OCI-LY3 (cell line): ENCODE data around the gene RAB11FIP2.

Source experiments
- H2AFZ ChIP-seq: fragments of 200-600, 300-600 bp; shearing (Covaris generic); 2 replicates; pipeline ENCODE4 v1.6.0; 2014; ENCODE audit warnings: antibody characterized with exemption, low read depth, low read length
- H3K27ac ChIP-seq: fragments of 200-600, 300-600 bp; sonication (generic); 2 replicates; pipeline ENCODE4 v1.5.1; 2014; ENCODE audit warnings: mild to moderate bottlenecking, low read length, moderate library complexity, mixed read lengths
- H3K27me3 ChIP-seq: fragments of 200-600, 300-600 bp; sonication (generic); 2 replicates; pipeline ENCODE4 v1.6.1; 2014; ENCODE audit warnings: low read depth, low read length, mixed read lengths
- H3K36me3 ChIP-seq: fragments of 200-600, 300-600 bp; sonication (generic); replicated peaks from 2 replicates; pipeline ENCODE3; 2014; ENCODE audit warnings: low read depth, low read length, mixed read lengths
- H3K4me1 ChIP-seq: fragments of 300-600, 200-600 bp; sonication (generic); 2 replicates; pipeline ENCODE4 v1.6.1; 2014; ENCODE audit warnings: low read length, mixed read lengths
- H3K4me2 ChIP-seq: fragments of 200-600, 300-600 bp; sonication (generic); 2 replicates; pipeline ENCODE4 v1.6.1; 2014; ENCODE audit warnings: low read length, mixed read lengths
- H3K4me3 ChIP-seq: fragments of 300-600, 200-600 bp; sonication (generic); 2 replicates; pipeline ENCODE4 v1.5.1; 2014; ENCODE audit warnings: antibody characterized with exemption, mild to moderate bottlenecking, low read length, moderate library complexity
- H3K79me2 ChIP-seq: fragments of 300-600, 200-600 bp; shearing (Covaris generic); 2 replicates; pipeline ENCODE4 v1.6.1; 2014; ENCODE audit warnings: mild to moderate bottlenecking, low read length, mixed read lengths
- H3K9ac ChIP-seq: fragments of 300-600, 200-600 bp; shearing (Covaris generic); 2 replicates; pipeline ENCODE4 v1.6.0; 2014; ENCODE audit warnings: mild to moderate bottlenecking, low read length, moderate library complexity
- H3K9me3 ChIP-seq: fragments of 200-600, 300-600 bp; shearing (Covaris generic); 2 replicates; pipeline ENCODE4 v1.6.1; 2014; ENCODE audit warnings: low read length, mixed read lengths; ENCODE audit not compliant: insufficient read depth
- H4K20me1 ChIP-seq: fragments of 200-600, 300-600 bp; sonication (generic); 2 replicates; pipeline ENCODE4 v1.6.1; 2016; ENCODE audit warnings: low read length, mixed read lengths; ENCODE audit not compliant: insufficient read depth
- CTCF ChIP-seq: fragments of 200-600, 300-600 bp; sonication (generic); IDR thresholded peaks from 2 replicates; pipeline ENCODE4 v1.5.1; 2014; ENCODE audit warnings: antibody characterized with exemption, low read length, low read depth
- EZH2phosphoT487 ChIP-seq: fragments of 200-600 bp; shearing (Covaris generic); IDR thresholded peaks from 2 replicates; pipeline ENCODE4 v1.6.1; 2018; ENCODE audit warnings: antibody characterized with exemption, mixed run types, low read depth

RAB11FIP2 gene

GRCh38 chr10:118007773-118008172 is 39.0 kb downstream of the RAB11FIP2 start:
- no peaks in the 10 kb centered on the region for H3K9me3 ChIP-seq
- H3K36me3 ChIP-seq, result no peaks in the 10 kb centered on the region
- H3K4me1 ChIP-seq, result peaks cover 2% of the 10 kb centered on the region
- TF ChIP-seq CTCF, result no peak
- no peak for TF ChIP-seq EZH2phosphoT487
- no peak overlapping the region for H3K4me3 ChIP-seq
- no peaks in the 10 kb centered on the region for H3K79me2 ChIP-seq
- H3K27ac ChIP-seq, result no peak overlapping the region
- H4K20me1 ChIP-seq, result no peaks in the 10 kb centered on the region
- H2AFZ ChIP-seq, result no peak overlapping the region
- no peak overlapping the region for H3K9ac ChIP-seq
- H3K4me2 ChIP-seq, result no peak overlapping the region
- no peaks in the 10 kb centered on the region for H3K27me3 ChIP-seq

- H3K9ac ChIP-seq, result no peak overlapping the region
- H3K36me3 ChIP-seq, result no peaks in the 10 kb centered on the region
- no peaks in the 10 kb centered on the region for H3K9me3 ChIP-seq
- TF ChIP-seq CTCF (no peak), EZH2phosphoT487 (no peak)
- H2AFZ ChIP-seq, result no peak overlapping the region
- no peaks in the 10 kb centered on the region for H4K20me1 ChIP-seq
- H3K4me1 ChIP-seq, result no peaks in the 10 kb centered on the region
- no peaks in the 10 kb centered on the region for H3K27me3 ChIP-seq
- H3K4me3 ChIP-seq, result no peak overlapping the region
- H3K79me2 ChIP-seq, result no peaks in the 10 kb centered on the region
- H3K4me2 ChIP-seq, result no peak overlapping the region
- H3K27ac ChIP-seq, result no peak overlapping the region
Measured at GRCh38 chr10:118003126-118003525, 43.6 kb downstream of the RAB11FIP2 start.

GRCh38 chr10:118002581-118002980 is 44.2 kb downstream of the RAB11FIP2 start:
- Histone ChIP-seq H3K9me3 (no peaks in the 10 kb centered on the region), H3K36me3 (no peaks in the 10 kb centered on the region), H3K4me3 (no peak overlapping the region), H4K20me1 (no peaks in the 10 kb centered on the region), H3K27me3 (no peaks in the 10 kb centered on the region), H3K4me1 (no peaks in the 10 kb centered on the region), H3K79me2 (no peaks in the 10 kb centered on the region), H3K9ac (no peak overlapping the region), H3K27ac (no peak overlapping the region), H2AFZ (no peak overlapping the region), H3K4me2 (no peak overlapping the region)
- TF ChIP-seq EZH2phosphoT487 (no peak), CTCF (no peak)

- no peak overlapping the region for H3K9ac ChIP-seq
- H3K27ac ChIP-seq, result no peak overlapping the region
- H3K4me1 ChIP-seq, result no peaks in the 10 kb centered on the region
- no peaks in the 10 kb centered on the region for H4K20me1 ChIP-seq
- TF ChIP-seq CTCF (no peak), EZH2phosphoT487 (no peak)
- H3K4me3 ChIP-seq, result no peak overlapping the region
- H3K4me2 ChIP-seq, result no peak overlapping the region
- no peaks in the 10 kb centered on the region for H3K79me2 ChIP-seq
- H2AFZ ChIP-seq, result no peak overlapping the region
- no peaks in the 10 kb centered on the region for H3K36me3 ChIP-seq
- H3K27me3 ChIP-seq, result no peaks in the 10 kb centered on the region
- H3K9me3 ChIP-seq, result no peaks in the 10 kb centered on the region
Measured at GRCh38 chr10:117997673-117998072, 49.1 kb downstream of the RAB11FIP2 start.
